Activated CD8-positive, alpha-beta memory T cell treated with anti-CD3 and anti-CD28 coated beads, Interleukin-2, amount 50 U/mL, for 24 hours (primary cell): ENCODE data around the gene CUL1.

Source experiments
- DNase-seq: peaks from one replicate; pipeline ENCODE4 v3.0.0-alpha.2; 2020; ENCODE audit errors: extremely low read depth

The CUL1 gene

DNA sequence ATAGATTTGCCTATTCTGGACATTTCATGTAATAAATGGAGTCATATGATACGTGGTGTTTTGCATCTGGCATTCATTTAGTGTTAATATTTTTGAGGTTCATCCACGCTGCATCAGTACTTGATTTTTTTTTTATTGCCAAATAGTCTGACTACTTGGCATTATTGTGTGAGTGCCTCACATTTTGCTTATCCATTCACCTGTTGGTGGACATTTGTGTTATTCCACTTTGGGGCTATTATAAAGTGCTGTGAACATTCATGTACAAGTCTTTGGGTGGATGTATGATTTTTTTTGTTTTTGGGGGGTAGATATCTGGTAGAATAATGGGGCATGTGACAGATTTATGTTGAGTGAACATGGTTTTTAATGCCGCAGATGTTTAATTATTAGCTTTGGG, 19.7 kb downstream of the CUL1 start:
- DNase-seq: no peak

GRCh38 chr7:148719753-148720152, 21.1 kb downstream of the CUL1 start:
- DNase-seq: no peak

DNA sequence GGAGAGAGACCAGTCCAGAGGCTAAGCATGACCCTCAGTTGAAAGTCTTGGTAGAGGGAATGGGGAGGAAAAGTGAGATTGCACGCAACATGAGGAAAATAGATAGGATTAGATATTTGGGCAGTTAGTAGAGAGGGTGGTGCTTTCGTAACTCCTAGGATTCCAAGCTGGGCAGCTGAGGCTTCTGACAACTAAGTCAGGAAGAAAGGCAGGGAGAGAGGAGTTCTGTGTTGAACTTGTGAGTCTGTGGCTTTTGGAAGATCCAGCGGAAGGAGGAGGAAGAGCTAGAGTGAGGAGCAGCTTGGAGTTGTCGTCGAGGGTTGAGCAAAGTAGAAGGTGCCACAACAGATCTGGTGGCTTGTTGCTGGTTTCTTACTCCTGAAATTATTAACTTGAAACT, 21.8 kb downstream of the CUL1 start:
- no peak for DNase-seq

GRCh38 chr7:148721390-148721789, 22.7 kb downstream of the CUL1 start:
- no peak for DNase-seq

GRCh38 chr7:148722340-148723165, 23.9 kb downstream of the CUL1 start:
- no peak for DNase-seq

DNA sequence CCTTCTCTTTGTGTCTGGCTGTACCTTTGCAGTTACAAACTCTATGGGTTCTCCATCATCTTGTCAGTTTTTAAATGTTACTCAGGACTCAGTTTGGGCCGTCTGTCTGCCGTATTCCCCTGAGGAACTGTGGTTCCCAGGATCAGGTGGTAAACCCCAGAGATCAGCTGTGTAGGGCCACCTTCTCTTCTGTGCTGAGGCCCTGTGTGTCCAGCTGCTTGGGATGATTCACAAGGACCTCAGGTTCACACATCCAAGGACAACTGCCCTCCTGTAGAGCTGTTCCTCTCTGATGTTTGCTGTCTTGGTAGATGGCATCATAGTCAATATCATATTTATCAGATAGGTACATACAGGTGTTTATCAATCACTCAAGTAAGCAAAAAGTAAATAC, 24.5 kb downstream of the CUL1 start:
- no peak for DNase-seq

DNA sequence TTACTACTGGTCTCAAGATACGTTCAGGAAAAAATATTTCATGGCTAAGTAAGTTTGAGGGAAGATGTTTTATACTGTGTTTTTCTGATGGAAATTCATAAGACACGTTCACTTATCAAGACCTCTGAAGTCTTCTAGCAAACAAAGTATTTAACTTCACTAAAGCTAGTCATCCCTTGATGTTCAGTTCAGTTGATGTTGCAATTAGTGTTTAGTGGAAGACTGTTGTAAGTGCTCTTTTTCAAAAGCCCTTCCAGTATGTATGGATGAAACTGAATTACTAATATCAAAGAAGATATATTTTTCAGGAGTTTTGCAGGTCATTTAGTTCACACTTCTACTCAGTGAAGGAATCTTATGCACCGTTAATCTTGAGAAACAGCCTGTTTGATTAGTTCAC, 25.1 kb downstream of the CUL1 start:
- DNase-seq: no peak

DNA sequence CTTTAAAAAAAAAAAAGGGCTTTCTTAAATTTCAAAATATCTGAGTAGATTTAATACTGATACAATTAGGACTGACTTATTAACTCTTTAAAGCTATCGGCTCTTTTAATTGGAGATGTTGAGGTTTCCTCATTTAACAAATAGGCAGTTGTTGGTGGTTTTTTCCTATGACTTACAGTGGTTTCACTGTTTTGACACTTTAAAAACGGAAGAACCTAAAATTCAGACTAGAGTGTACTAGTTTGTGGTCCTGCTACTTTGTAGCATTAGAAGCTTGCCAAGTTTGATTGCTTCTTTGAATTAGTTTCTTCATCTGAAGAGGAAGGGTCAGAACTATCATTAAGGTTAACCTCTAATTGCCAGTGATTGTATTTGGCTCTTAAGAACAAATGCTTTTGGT, 27.7 kb downstream of the CUL1 start:
- DNase-seq: no peak

GRCh38 chr7:148727501-148728278, 29.0 kb downstream of the CUL1 start:
- no peak for DNase-seq

GRCh38 chr7:148729984-148730733, 31.5 kb downstream of the CUL1 start:
- no peak for DNase-seq

- DNase-seq: no peak
Measured at GRCh38 chr7:148732862-148733261, 34.2 kb downstream of the CUL1 start.

GRCh38 chr7:148733496-148733895, 34.8 kb downstream of the CUL1 start:
- no peak for DNase-seq

DNA sequence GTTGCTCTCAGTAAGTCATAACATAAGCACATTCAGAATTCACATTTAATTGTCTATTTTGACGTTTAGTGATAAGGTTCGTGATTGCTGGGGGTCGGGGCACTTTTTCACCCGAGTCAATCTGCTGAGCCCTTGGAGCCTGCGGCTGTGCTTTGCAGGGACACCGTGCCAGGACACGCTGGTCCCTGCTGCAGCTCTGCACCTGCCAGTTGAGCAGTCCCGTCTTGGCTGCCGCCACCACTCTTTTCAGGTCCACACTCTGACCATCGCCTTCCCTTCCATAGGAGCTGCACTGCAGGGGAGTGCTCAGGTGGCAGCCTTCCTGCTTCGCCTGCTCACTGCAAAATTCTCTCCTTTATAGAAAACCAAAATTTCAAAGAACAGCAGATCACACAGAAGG, 36.4 kb downstream of the CUL1 start:
- no peak for DNase-seq

DNA sequence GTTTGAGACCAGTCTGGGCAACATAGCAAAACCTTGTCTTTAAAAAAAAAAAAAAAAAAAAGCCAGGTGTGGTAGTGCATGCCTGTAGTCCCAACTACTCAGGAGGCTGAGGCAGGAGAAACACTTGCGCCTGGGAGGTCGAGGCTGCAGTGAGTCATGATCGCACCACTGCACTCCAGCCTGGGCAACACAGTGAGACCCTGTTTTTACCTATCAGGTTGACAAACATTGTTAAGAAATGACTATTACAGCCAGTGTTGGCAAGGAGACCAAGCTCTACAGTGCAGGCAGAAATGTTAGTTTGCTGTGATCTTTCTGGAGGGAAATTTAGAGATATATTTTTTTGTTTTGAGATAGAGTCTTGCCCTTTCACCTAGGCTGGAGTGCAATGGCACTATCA, 37.3 kb downstream of the CUL1 start:
- DNase-seq: no peak

GRCh38 chr7:148738737-148739535, 40.2 kb downstream of the CUL1 start:
- no peak for DNase-seq

DNA sequence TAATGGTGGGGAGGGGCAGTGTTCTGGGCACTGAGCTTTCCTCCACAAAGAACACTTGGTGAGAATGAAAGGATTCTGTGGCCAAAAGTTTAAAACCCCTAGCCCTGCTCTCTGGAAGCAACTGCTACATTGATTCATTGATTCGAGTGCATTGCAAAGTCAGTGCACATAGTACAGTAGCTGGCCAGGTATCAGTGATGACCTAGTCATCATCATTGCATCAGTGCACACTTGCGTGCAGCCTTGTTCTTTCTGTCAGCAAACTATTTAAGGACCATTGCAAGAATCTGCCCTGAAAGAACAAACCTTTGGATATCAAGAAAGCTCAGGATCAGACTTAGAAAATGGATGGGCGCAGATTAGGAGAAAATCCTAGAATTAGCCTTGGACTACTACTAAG, 47.4 kb downstream of the CUL1 start:
- no peak for DNase-seq

DNA sequence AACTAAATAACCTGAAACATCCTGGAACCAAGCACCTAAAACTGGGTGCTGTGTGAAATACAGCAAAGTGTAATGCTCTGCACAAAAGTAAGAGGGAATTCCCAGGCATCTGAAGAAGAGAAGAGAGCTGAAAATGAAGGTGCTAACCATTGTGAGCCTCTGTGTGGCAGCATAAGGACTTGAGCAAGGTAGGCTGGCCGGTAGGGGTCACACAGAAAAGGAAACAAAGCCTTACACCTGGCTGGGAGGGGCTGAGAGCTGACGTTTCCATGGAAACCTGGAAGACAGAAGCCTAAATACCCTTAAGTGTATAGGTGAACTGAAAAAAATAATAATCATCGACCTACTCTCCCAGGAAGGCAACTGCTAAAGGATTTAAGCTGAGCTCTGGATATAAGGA, 48.6 kb downstream of the CUL1 start:
- DNase-seq: no peak

DNA sequence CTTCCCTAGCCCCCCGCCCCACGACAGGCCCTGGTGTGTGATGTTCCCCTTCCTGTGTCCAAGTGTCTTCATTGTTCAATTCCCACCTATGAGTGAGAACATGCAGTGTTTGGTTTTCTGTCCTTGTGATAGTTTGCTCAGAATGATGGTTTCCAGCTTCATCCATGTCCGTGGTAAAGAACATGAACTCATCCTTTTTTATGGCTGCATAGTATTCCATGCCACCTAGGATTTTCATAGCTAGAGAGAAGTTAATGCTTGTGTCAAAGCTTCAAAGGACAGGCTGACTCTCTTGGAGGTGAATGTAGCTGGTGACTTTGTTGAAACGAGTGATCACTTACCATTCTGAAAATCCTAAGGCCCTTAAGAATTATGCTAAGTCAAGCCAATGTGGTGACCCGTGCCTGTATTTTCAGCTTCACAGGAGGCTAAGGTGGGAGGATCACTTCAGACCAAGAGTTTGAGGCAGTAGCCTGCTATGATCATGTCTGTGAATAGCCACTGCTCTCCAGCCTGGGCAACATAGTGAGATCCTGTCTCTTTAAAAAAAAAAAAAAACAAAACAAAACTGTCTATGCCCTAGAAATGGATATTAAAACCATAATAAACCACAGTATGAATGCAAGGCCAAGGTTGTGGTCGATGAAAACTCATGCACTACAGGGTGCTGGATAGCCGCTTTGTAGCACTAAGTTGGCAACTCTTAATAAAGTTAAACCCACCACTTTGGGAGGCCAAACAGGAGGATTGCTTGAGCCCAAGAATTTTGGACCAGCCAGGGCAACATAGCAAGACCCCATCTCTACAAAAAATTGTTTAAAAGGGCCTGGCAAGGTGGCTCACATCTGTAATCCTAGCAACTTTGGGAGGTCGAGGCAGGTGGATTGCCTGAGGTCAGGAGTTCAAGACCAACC, 52.0 kb downstream of the CUL1 start:
- no peak for DNase-seq

DNA sequence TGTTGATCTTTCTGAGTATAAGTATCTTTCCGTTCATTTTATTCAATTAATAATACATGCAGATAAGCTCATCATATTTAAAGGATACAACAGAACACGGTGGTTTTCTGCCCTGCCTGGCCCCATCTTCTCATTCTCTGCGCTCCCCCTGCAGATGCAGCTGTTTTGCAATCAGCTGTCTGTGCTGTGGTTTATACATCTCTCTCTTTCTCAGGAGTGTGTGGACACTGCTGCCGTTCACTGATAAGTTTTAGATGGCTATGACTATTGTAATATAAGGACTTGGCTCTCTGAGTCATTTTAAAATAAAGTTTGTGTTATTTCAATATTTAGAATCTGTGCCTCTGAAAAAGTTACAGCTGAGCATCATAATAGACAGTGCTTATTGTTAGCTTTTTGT, 54.5 kb downstream of the CUL1 start:
- DNase-seq: no peak

GRCh38 chr7:148754912-148755311, 56.2 kb downstream of the CUL1 start:
- no peak for DNase-seq
